Aorta (tissue), 5 donors: ENCODE results near the gene SPOPL. TPM values are rescaled to one million over a fixed set of nuclear protein-coding genes. Genes with fewer than 3 reads are reported as not detected.

ENCODE experiments used
- ATAC-seq: fragments of 200-7000 bp; cut with Tn5 transposase; one replicate; pipeline ENCODE4 v1.9.1; 2022; ENCODE audit warnings: moderate library complexity; ENCODE audit not compliant: low FRiP score
- DNase-seq, 2 donors: peaks; one replicate each; pipeline ENCODE4 v3.0.0-alpha.2; 2020
- H3K27ac ChIP-seq, 2 donors: one replicate each; pipeline ENCODE4 v1.5.1; 2013; ENCODE audit warnings: low read length in 2 of 2, mild to moderate bottlenecking in 2 of 2, moderate library complexity in 2 of 2, control low read depth in 1 of 2, inconsistent platforms in 1 of 2, low read depth in 1 of 2
- H3K27me3 ChIP-seq, 2 donors: one replicate each; pipeline ENCODE4 v1.6.1; 2013; ENCODE audit warnings: control low read depth in 1 of 2, low read length in 1 of 2, mild to moderate bottlenecking in 1 of 2, moderate library complexity in 1 of 2; ENCODE audit not compliant: insufficient read depth in 2 of 2, control insufficient read depth in 1 of 2
- H3K36me3 ChIP-seq, 2 donors: one replicate each; pipeline ENCODE4 v1.6.1; 2013; ENCODE audit warnings: control low read depth in 1 of 2, low read length in 1 of 2, mild to moderate bottlenecking in 1 of 2; ENCODE audit not compliant: insufficient read depth in 2 of 2, control insufficient read depth in 1 of 2
- H3K4me1 ChIP-seq, 2 donors: one replicate each; pipeline ENCODE4 v1.6.1; 2013; ENCODE audit warnings: low read length in 2 of 2, control low read depth in 1 of 2, mild to moderate bottlenecking in 1 of 2, moderate library complexity in 1 of 2; ENCODE audit not compliant: insufficient read depth in 2 of 2, control insufficient read depth in 1 of 2
- H3K4me3 ChIP-seq, 2 donors: one replicate each; pipeline ENCODE4 v1.5.1; 2013; ENCODE audit warnings: low read length in 2 of 2, control low read depth in 1 of 2, mild to moderate bottlenecking in 1 of 2
- H3K9me3 ChIP-seq: one replicate; pipeline ENCODE4 v1.6.1; 2013; ENCODE audit warnings: mild to moderate bottlenecking, low read length; ENCODE audit not compliant: control insufficient read depth
- WGBS, 2 donors: extraction: QIAGEN DNeasy Blood & Tissue Kit; methylation state at CpG; one replicate each; pipeline ENCODE4 v1.1.7; 2013; 5-methylcytosine and 5-hydroxymethylcytosine counted together
- intact Hi-C, 2 donors: fragments of 100-400 bp; cut with DNase I; formaldehyde crosslinking; loops; one replicate each; pipeline versions ENCODE4 v1.14.2 to v1.15.0; 2022
- polyA plus RNA-seq, 2 donors: library from polyadenylated mRNA; stranded (reverse); fragments of 200-250 nt; gene quantifications; one replicate each; pipeline ENCODE4 v1.2.3, GENCODE V29; 2013
- total RNA-seq, 2 donors: library from RNA; stranded (reverse); fragmentation: NEBNext Ultra II Directional; extraction: Animal tissue kit (Norgen Biotek cat#: 25700); gene quantifications; one replicate each; pipeline ENCODE4 v1.2.1, GENCODE V29; 2021
- donor health status: healthy with polysubstance abuse.
- donor health status: Bipolar disorder and iron deficiency.
- donor health status: DM: no; HTN: no; CAD: no.
- donor health status: DM: no; HTN: no; CAD: no.
- donor health status: DM: yes; HTN: yes; CAD: no.

Gene SPOPL
- total and polyA plus RNA-seq, 4 donors, result 9.1 to 39.9 (median 31.8) TPM

DNA sequence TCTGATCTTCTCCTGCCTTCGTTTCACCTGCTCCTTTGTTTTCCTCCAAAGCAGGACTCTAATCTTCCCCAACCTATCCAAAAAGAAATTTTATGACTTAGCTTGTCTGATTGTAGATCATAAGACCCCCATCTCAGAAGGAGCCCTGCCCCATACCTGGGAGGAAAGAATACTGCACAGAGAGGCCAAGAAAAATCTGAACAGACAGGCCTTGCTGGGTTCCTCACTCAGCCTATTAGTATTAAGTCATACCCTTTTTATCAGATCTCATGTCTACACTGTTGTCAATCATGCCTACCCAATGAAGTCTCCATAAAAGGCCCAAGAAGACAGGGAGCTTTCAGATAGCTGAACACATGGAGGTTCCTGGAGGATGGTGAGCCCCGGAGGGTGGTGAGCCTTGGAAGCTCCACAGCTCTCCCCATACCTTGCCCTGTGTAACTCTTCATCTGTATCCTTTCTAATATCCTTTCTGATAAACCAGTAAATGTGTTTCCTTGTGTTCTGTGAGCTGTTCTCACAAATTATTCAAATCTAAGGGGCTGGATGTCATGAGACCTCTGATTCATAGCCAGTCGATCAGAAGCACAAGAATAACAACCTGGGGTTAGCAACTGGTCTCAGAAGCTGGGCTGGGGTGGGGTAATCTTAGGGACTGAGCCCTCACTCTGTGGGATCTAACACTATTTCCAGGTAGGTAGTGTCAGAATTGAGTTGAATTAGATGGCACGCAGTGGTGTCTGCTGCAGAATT, 108.8 kb downstream of the SPOPL start:
- Histone ChIP-seq H3K27me3 (peaks cover 0 to 1% of the 10 kb centered on the region in 2 donors), H3K4me1 (no peaks in the 10 kb centered on the region)
- ATAC-seq, result no peak

DNA sequence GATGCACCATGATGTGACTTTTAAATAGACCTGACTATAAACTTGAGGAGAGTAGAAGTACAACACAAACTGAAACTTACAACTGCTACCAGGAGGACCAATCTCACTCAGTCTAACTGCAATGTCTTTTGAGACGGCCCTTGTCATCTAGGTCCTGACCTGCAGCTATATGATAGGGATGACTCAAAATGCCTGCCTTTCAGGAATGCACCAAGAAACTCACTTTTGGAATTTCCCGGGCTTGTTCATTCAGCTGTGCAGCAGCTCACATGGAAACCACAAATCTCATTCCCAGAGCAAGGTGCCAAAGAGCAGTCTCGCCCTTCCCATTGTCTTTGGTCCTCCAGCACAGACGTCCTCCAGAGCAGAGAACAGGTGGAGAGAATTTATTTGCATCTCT, 113.7 kb downstream of the SPOPL start:
- no peak for ATAC-seq
- no peaks in the 10 kb centered on the region for H3K36me3 ChIP-seq
- no peaks in the 10 kb centered on the region for H3K27me3 ChIP-seq
- no peaks in the 10 kb centered on the region for H3K9me3 ChIP-seq
- 70 to 79% methylated on average over 4 of the region's 4 CpGs for WGBS, 2 donors
- DNase-seq, result no peak
- no peaks in the 10 kb centered on the region for H3K4me1 ChIP-seq
- no peak overlapping the region for H3K4me3 ChIP-seq
- intact Hi-C loops, result no loop called here
- no peak overlapping the region for H3K27ac ChIP-seq

More for the DNA sequence above, 108.8 kb downstream of the SPOPL start:
- 88 to 90% methylated on average over 4 of the region's 4 CpGs for WGBS, 2 donors
- intact Hi-C loops, result no loop called here
- no peak overlapping the region for H3K4me3 ChIP-seq
- H3K36me3 ChIP-seq, result no peaks in the 10 kb centered on the region
- H3K9me3 ChIP-seq, result no peaks in the 10 kb centered on the region
- H3K27ac ChIP-seq, result no peak overlapping the region
- DNase-seq, result no peak

DNA sequence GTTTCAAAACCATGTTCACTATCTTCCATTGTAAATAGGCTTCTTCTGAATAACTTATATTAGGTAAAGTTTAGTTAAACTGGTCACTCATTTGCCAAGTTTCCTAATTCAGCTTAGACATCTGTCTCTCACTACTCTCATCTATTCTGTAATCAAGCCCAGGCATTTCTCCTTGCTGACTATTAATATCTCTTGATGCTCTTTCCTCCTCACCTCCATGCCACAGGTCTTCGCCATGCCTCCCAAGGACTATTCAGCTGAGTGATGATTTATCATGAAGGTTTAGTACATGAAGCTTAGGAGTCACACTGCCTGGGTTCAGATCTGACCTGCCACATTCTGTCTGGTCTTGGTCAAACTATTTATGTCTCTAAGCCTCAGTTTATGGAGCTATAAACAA, 115.5 kb downstream of the SPOPL start:
- no peak overlapping the region for H3K4me3 ChIP-seq
- DNase-seq (no peak), ATAC-seq (no peak)
- intact Hi-C loops, result no loop called here
- H3K4me1 ChIP-seq, result no peaks in the 10 kb centered on the region
- 86 to 99% methylated on average over 1 of the region's 1 CpG for WGBS, 2 donors
- H3K9me3 ChIP-seq, result no peaks in the 10 kb centered on the region
- no peaks in the 10 kb centered on the region for H3K27me3 ChIP-seq
- no peaks in the 10 kb centered on the region for H3K36me3 ChIP-seq
- H3K27ac ChIP-seq, result no peak overlapping the region

DNA sequence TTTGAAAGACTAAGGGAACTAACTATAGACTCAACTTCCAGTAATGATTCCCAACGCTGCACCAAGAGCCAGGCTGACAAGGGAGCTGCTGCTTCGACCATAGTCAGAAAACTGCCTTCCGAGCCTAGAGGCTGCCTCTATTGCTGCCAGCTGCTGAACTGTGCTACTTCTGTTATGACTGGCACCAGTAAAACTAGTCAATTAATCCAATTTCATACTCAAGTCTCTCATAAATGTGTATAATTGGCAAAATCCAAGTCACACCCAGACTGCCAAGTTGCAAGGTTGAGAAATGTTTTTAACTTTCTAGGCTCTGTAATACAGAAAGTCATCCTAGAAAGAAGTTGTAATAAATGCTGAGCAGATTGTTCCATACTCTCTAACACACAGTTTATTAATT, 117.4 kb downstream of the SPOPL start:
- 23% methylated on average over 3 of the region's 3 CpGs for WGBS, 2 donors
- H3K9me3 ChIP-seq, result no peaks in the 10 kb centered on the region
- no peaks in the 10 kb centered on the region for H3K36me3 ChIP-seq
- intact Hi-C loops, result no loop called here
- H3K27me3 ChIP-seq, result no peaks in the 10 kb centered on the region
- no peak overlapping the region for H3K27ac ChIP-seq
- ATAC-seq, result no peak
- no peak overlapping the region for H3K4me3 ChIP-seq
- no peak for DNase-seq
- H3K4me1 ChIP-seq, result no peaks in the 10 kb centered on the region

DNA sequence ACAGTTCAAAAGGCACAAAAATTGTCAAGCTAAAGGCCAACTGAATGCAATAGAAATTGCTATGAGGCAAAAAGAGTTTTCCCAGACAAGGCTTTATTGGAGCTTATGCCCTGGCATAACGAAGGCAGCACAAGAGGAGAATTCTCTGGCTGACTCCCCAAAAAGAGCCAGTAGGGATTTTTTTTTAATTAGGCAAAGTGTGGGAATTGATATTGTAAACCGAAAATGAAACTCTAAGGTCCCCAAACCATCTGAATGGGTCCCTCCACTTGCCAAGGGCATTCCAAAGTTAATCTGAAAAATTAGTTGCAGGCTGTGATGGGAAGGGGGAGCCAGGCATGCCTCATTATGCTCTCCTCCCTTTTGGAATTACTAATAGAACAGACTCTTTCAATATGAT, 118.9 kb downstream of the SPOPL start:
- Histone ChIP-seq H3K4me1 (no peaks in the 10 kb centered on the region), H3K9me3 (no peaks in the 10 kb centered on the region), H3K27me3 (no peaks in the 10 kb centered on the region), H3K36me3 (no peaks in the 10 kb centered on the region), H3K4me3 (no peak overlapping the region), H3K27ac (no peak overlapping the region)
- intact Hi-C loops, result no loop called here
- DNase-seq (no peak), ATAC-seq (no peak)
- WGBS, 2 donors, result 47 to 67% methylated on average over 2 of the region's 2 CpGs

- Histone ChIP-seq H3K4me3 (no peak overlapping the region), H3K9me3 (no peaks in the 10 kb centered on the region), H3K27ac (no peak overlapping the region), H3K36me3 (no peaks in the 10 kb centered on the region), H3K27me3 (no peaks in the 10 kb centered on the region), H3K4me1 (no peaks in the 10 kb centered on the region)
- WGBS, 2 donors, result 67 to 78% methylated on average over 3 of the region's 3 CpGs
- intact Hi-C loops, result no loop called here
- ATAC-seq, result no peak
- no peak for DNase-seq
These were observed 119.6 kb downstream of the SPOPL start for GRCh38 chr2:138621139-138621538.

DNA sequence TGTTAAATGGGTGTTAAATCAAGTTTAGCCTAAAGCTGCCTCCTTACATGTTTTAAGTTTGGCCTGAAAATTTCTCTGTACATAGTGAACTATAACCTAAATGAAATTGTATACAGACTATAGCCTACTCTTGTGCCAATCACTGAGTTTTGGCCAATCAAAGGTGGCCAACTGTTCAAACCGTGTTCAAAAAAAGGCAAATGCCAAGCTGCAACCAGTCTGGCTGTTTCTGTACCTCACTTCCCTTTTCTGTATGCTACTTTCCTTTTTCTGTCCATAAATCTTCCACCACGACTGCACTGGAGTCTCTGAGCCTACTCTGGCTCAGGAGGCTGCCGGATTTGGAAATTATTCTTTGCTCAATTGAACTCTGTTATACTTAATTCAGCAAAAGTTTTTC, 121.0 kb downstream of the SPOPL start:
- no peak overlapping the region for H3K4me3 ChIP-seq
- WGBS, 2 donors, result 59 to 69% methylated on average over 3 of the region's 3 CpGs
- no peaks in the 10 kb centered on the region for H3K9me3 ChIP-seq
- H3K4me1 ChIP-seq, result no peaks in the 10 kb centered on the region
- intact Hi-C loops, result no loop called here
- DNase-seq (no peak), ATAC-seq (no peak)
- H3K36me3 ChIP-seq, result no peaks in the 10 kb centered on the region
- H3K27ac ChIP-seq, result no peak overlapping the region
- H3K27me3 ChIP-seq, result no peaks in the 10 kb centered on the region
